ENCODE measurements around the gene OR51E1. TPM values are rescaled to one million over a fixed set of nuclear protein-coding genes. Genes with fewer than 3 reads are reported as not detected.

Gene OR51E1
- total RNA-seq, 1 donor from 2014 or later: 1.3 TPM

DNA sequence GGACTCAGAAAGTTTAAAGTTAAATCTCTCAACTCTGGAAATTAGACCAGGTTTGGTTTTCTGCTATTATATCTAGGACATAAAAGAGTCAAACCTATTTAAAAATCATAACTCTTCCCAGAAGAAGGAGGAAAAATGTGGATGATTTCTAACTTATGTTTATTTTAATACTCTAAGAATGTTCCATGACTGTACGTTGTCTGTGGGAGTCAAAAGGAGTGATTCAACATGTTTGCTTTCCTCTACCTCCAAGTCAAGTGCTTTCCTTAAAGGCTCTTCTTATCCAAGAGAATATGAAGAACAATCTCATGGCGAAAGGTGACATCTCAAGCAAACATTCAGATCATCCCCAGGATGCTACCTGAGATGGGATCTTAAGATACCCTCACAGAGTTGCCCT lies 21.6 kb downstream of the OR51E1 start:
- no peaks in the 10 kb centered on the region for H3K4me1 ChIP-seq
- H3K36me3 ChIP-seq: no peaks in the 10 kb centered on the region
- DNase-seq: no peak
- intact Hi-C loops (cut with micrococcal nuclease): no loop called here
- TF ChIP-seq, protein P1, sequence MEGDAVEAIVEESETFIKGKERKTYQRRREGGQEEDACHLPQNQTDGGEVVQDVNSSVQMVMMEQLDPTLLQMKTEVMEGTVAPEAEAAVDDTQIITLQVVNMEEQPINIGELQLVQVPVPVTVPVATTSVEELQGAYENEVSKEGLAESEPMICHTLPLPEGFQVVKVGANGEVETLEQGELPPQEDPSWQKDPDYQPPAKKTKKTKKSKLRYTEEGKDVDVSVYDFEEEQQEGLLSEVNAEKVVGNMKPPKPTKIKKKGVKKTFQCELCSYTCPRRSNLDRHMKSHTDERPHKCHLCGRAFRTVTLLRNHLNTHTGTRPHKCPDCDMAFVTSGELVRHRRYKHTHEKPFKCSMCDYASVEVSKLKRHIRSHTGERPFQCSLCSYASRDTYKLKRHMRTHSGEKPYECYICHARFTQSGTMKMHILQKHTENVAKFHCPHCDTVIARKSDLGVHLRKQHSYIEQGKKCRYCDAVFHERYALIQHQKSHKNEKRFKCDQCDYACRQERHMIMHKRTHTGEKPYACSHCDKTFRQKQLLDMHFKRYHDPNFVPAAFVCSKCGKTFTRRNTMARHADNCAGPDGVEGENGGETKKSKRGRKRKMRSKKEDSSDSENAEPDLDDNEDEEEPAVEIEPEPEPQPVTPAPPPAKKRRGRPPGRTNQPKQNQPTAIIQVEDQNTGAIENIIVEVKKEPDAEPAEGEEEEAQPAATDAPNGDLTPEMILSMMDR (IDR thresholded peaks at IDR 0.05; ENCODE audit: borderline replicate concordance): no peak
- H3K27me3 ChIP-seq (ENCODE audit: low read depth): no peaks in the 10 kb centered on the region
- no peaks in the 10 kb centered on the region for H3K9me3 ChIP-seq (replicated peaks)
- H3K27ac ChIP-seq (replicated peaks): no peak overlapping the region
- no peak overlapping the region for H3K4me3 ChIP-seq

DNA sequence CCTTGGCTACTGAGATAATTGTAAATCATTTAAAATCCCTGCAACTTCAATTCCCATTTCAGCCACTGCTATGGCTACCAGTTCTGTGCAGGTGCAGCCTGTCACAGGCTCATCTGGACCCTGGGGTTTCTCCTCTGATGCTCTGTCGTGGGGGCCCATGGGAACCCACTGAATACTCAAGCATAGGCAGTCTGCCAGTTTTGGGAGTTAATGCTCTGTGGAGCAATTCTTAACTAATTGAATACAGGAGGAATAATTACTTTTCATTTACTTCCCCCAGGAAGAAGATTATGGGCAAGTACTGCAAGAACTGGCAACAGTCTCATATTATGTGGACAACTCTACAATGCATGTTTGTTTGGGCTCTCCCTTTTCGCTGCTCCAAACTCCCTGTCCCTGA lies 28.0 kb downstream of the OR51E1 start:
- intact Hi-C loops (cut with micrococcal nuclease): no loop called here

DNA sequence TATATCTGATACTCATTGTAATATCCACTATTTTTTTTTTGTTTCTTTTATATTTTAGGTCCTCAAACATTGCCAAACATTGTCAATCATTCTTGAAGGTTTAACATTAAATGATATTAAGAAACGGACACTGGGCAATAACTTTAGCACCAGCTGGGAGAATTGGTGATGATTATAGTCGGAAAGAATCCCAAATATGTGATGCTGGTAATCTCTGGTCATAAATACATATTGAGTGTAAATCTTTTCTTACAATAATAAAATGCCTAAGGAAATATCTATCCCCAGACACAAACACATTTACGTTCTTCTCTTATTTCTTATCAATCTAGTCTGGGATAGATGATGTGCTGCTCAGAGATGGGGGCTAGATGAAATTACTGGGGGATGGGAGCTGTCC lies 28.7 kb downstream of the OR51E1 start:
- intact Hi-C loops (cut with micrococcal nuclease): no loop called here
- H3K27me3 ChIP-seq (ENCODE audit: low read depth): no peaks in the 10 kb centered on the region
- peaks cover 8% of the 10 kb centered on the region for H3K4me1 ChIP-seq
- no peak overlapping the region for H3K4me3 ChIP-seq
- H3K27ac ChIP-seq (replicated peaks): no peak overlapping the region
- H3K36me3 ChIP-seq: no peaks in the 10 kb centered on the region
- no peaks in the 10 kb centered on the region for H3K9me3 ChIP-seq (replicated peaks)
- TF ChIP-seq, protein P1 (IDR thresholded peaks at IDR 0.05; ENCODE audit: borderline replicate concordance): no peak
- DNase-seq: no peak

More for the DNA sequence above, 28.0 kb downstream of the OR51E1 start:
- H3K27me3 ChIP-seq (ENCODE audit: low read depth): no peaks in the 10 kb centered on the region
- H3K9me3 ChIP-seq (replicated peaks): no peaks in the 10 kb centered on the region
- no peak overlapping the region for H3K27ac ChIP-seq (replicated peaks)
- no peak for DNase-seq
- TF ChIP-seq, protein P1 (IDR thresholded peaks at IDR 0.05; ENCODE audit: borderline replicate concordance): no peak
- H3K4me1 ChIP-seq: peaks cover 8% of the 10 kb centered on the region
- no peak overlapping the region for H3K4me3 ChIP-seq
- H3K36me3 ChIP-seq: no peaks in the 10 kb centered on the region

DNA sequence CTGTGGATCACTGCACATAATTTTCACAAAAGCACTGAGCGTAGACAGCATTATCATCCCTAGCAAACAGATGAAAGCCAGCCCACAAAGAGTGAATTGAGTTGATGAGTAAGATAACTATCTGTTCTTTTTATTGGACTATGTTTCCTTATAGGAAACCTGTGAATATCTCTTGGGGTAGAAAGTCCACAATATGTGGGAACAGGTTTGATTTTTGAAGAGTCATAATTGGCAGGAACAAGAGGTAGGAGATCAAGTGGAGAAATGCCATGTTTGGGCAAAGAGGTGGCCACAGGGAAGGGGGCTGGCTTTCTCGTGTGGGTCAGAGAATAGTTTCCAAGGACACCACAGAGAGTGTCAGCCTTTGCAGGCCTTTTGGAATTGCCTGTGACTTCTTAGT lies 30.0 kb downstream of the OR51E1 start:
- DNase-seq: no peak
- no peaks in the 10 kb centered on the region for H3K9me3 ChIP-seq (replicated peaks)
- intact Hi-C loops (cut with micrococcal nuclease): no loop called here
- H3K27me3 ChIP-seq (ENCODE audit: low read depth): no peaks in the 10 kb centered on the region
- peaks cover 8% of the 10 kb centered on the region for H3K4me1 ChIP-seq
- TF ChIP-seq, protein P1 (IDR thresholded peaks at IDR 0.05; ENCODE audit: borderline replicate concordance): no peak
- no peak overlapping the region for H3K27ac ChIP-seq (replicated peaks)
- H3K4me3 ChIP-seq: no peak overlapping the region
- H3K36me3 ChIP-seq: no peaks in the 10 kb centered on the region

DNA sequence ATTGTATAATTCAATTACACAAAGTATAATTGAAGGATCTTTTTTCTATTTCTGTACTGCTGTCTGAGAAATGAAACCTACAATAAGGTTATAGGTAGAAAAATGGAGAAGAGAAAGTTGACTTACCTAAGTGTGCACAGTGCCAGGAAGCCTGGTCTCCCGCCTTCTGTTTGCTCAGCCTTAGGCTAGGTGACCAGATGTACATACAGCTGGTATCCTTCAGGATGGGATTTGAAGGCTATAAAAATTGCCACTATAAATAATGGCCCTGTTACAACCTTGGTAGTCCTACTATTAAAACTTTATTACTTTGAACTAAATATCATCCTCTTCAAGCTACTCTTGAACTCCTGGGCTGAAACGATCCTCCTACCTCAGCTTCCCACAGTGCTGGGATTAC lies 34.2 kb downstream of the OR51E1 start:
- no peaks in the 10 kb centered on the region for H3K27me3 ChIP-seq (ENCODE audit: low read depth)
- H3K27ac ChIP-seq (replicated peaks): no peak overlapping the region
- no peak for DNase-seq
- H3K36me3 ChIP-seq: no peaks in the 10 kb centered on the region
- intact Hi-C loops (cut with micrococcal nuclease): no loop called here
- H3K4me3 ChIP-seq: no peak overlapping the region
- no peaks in the 10 kb centered on the region for H3K4me1 ChIP-seq
- TF ChIP-seq, protein P1 (IDR thresholded peaks at IDR 0.05; ENCODE audit: borderline replicate concordance): no peak
- no peaks in the 10 kb centered on the region for H3K9me3 ChIP-seq (replicated peaks)

DNA sequence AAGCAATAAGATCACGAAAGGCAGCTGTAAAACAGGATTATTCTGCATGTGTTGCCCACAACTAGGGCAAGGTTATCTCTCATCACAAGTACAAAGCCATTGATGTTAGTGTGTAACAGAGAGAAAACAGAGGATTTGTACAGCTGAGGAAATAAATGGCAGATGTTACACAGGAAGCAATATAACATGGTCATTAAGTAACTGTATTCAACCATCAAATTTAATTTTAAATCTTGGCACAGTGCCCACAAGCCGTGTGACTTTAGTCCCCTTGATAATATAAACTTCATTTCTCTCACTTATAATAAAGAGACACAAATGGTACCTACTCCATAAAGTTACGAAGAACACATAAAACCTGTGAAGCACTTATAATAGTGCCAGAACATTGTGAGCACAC lies 36.6 kb downstream of the OR51E1 start:
- no peaks in the 10 kb centered on the region for H3K4me1 ChIP-seq
- no peaks in the 10 kb centered on the region for H3K27me3 ChIP-seq (ENCODE audit: low read depth)
- H3K4me3 ChIP-seq: no peak overlapping the region
- intact Hi-C loops (cut with micrococcal nuclease): no loop called here
- no peak for DNase-seq
- TF ChIP-seq, protein P1 (IDR thresholded peaks at IDR 0.05; ENCODE audit: borderline replicate concordance): no peak
- no peaks in the 10 kb centered on the region for H3K36me3 ChIP-seq
- no peaks in the 10 kb centered on the region for H3K9me3 ChIP-seq (replicated peaks)
- no peak overlapping the region for H3K27ac ChIP-seq (replicated peaks)
